ENCODE results near the gene RREB1.

RREB1 gene

GRCh38 chr6:7163661-7164071 lies 55.9 kb downstream of the RREB1 start:
- DNase-seq (ENCODE audit: low read depth): no peak

GRCh38 chr6:7164536-7165001 lies 56.8 kb downstream of the RREB1 start:
- no peak for DNase-seq (ENCODE audit: low read depth)

GRCh38 chr6:7165002-7165889 lies 57.5 kb downstream of the RREB1 start:
- no peak for DNase-seq (ENCODE audit: low read depth)

- no peak for DNase-seq (ENCODE audit: low read depth)
Measured at GRCh38 chr6:7165890-7166267, 58.1 kb downstream of the RREB1 start.

GRCh38 chr6:7166410-7167293 lies 58.9 kb downstream of the RREB1 start:
- DNase-seq (ENCODE audit: low read depth): no peak

- no peak for DNase-seq (ENCODE audit: low read depth)
Measured at GRCh38 chr6:7169296-7169721, 61.5 kb downstream of the RREB1 start.

- DNase-seq (ENCODE audit: low read depth): no peak
Measured at GRCh38 chr6:7170117-7170732, 62.5 kb downstream of the RREB1 start.

- no peak for DNase-seq (ENCODE audit: low read depth)
Measured at GRCh38 chr6:7171119-7171518, 63.4 kb downstream of the RREB1 start.

- DNase-seq (ENCODE audit: low read depth): no peak
Measured at GRCh38 chr6:7171733-7172132, 64.0 kb downstream of the RREB1 start.

GRCh38 chr6:7172649-7173048 lies 64.9 kb downstream of the RREB1 start:
- no peak for DNase-seq (ENCODE audit: low read depth)

- no peak for DNase-seq (ENCODE audit: low read depth)
Measured at GRCh38 chr6:7173843-7174503, 66.2 kb downstream of the RREB1 start.

GRCh38 chr6:7175462-7175861 lies 67.7 kb downstream of the RREB1 start:
- DNase-seq (ENCODE audit: low read depth): no peak

GRCh38 chr6:7176208-7176607 lies 68.4 kb downstream of the RREB1 start:
- DNase-seq (ENCODE audit: low read depth): no peak

GRCh38 chr6:7178280-7178679 lies 70.5 kb downstream of the RREB1 start:
- DNase-seq (ENCODE audit: low read depth): no peak

- DNase-seq (ENCODE audit: low read depth): no peak
Measured at GRCh38 chr6:7180751-7181150, 73.0 kb downstream of the RREB1 start.

GRCh38 chr6:7183707-7184106 lies 75.9 kb downstream of the RREB1 start:
- no peak for DNase-seq (ENCODE audit: low read depth)

GRCh38 chr6:7184502-7184901 lies 76.7 kb downstream of the RREB1 start:
- DNase-seq (ENCODE audit: low read depth): no peak

GRCh38 chr6:7185561-7185960 lies 77.8 kb downstream of the RREB1 start:
- no peak for DNase-seq (ENCODE audit: low read depth)

GRCh38 chr6:7188492-7188891 lies 80.7 kb downstream of the RREB1 start:
- DNase-seq (ENCODE audit: low read depth): no peak

- DNase-seq (ENCODE audit: low read depth): no peak
Measured at GRCh38 chr6:7189101-7189758, 81.5 kb downstream of the RREB1 start.

- no peak for DNase-seq (ENCODE audit: low read depth)
Measured at GRCh38 chr6:7190791-7191190, 83.0 kb downstream of the RREB1 start.
